Left forelimb (tissue), 1 donor: Measurements from ENCODE around the gene KCNS1.
"Not testable (repeated sequence)": the region's sequence is repeated elsewhere in the genome, so short reads cannot be mapped to it uniquely, and the experiment has no call there.

Experiments used
- DNase-seq: peaks from one replicate; pipeline ENCODE4 v3.0.0-alpha.2; 2018; ENCODE audit warnings: low spot score

Gene KCNS1, protein sequence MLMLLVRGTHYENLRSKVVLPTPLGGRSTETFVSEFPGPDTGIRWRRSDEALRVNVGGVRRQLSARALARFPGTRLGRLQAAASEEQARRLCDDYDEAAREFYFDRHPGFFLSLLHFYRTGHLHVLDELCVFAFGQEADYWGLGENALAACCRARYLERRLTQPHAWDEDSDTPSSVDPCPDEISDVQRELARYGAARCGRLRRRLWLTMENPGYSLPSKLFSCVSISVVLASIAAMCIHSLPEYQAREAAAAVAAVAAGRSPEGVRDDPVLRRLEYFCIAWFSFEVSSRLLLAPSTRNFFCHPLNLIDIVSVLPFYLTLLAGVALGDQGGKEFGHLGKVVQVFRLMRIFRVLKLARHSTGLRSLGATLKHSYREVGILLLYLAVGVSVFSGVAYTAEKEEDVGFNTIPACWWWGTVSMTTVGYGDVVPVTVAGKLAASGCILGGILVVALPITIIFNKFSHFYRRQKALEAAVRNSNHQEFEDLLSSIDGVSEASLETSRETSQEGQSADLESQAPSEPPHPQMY

GRCh38 chr20:45100563-45101245 lies at the start of gene KCNS1:
Gene KCNS1, minus strand, starts transcription at chr20:45101127. Its CDS starts 1,891 bp downstream, at chr20:45099236.
- no peak for DNase-seq

DNA sequence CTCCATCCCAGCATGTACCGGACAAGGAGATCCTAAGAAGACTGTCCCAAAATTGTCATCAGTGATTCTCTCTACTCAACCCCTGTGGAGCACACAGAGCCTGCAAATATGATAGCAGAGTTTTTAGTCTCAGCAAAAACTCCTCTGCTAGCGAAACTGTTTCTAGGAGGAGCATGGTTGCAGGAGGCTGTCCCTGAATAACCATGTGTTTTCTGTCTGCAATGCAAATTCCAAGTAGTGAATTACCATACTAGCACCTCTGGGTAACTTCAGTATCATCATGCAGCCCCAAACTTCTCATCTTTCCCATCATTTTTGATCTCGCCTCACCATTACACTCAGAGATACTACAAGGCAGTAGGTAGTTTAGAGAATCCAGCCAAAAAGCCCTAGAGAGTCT lies 48.1 kb upstream of the KCNS1 start:
- DNase-seq: no peak

DNA sequence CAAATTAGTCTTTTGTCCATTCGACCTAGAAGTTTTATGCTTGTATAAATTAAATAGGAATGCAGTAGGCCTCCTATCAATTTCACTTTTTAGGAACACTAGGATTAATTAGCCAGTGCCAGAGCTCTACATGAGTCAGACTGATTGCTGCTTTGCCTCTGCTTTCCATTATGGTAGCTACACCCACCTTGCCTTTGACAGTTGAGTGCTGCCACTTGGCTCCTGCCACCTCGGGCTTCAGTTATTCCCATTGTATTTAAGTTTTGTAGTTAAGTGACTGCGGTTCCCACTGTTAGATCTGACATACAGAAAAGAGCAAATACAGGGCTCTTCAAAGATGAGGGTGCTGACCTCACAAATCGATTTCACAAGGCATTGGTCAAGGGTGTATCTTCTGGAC lies 39.9 kb upstream of the KCNS1 start:
- no peak for DNase-seq

DNA sequence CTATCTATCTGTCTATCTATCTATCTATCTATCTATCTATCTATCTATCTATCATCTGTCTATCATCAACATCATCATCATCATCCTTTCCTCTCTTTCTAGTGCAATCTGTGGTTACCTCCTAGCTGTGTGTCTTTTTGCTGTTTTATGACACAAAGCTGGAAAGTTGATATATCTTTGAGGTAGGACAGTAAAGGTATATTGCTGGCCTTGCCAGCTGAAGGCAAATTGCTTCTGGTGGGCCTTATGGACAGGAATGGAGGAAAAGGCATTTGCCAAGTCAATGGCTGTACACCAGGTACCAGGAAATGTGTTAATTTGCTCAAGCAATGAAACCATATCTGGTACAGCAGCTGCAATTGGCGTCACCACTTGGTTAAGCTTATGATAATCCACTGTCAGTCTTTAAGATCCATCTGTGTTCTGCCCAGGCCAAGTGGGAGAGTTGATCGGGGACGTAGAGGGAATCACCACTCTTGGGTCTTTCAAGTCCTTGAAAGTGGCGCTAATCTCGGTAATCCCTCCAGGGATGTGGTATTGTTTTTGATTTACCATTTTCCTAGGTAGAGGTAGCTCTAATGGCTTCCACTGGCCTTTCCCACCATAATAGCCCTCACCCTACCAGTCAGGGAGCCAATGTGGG lies 38.9 kb upstream of the KCNS1 start:
- not testable (repeated sequence) for DNase-seq

DNA sequence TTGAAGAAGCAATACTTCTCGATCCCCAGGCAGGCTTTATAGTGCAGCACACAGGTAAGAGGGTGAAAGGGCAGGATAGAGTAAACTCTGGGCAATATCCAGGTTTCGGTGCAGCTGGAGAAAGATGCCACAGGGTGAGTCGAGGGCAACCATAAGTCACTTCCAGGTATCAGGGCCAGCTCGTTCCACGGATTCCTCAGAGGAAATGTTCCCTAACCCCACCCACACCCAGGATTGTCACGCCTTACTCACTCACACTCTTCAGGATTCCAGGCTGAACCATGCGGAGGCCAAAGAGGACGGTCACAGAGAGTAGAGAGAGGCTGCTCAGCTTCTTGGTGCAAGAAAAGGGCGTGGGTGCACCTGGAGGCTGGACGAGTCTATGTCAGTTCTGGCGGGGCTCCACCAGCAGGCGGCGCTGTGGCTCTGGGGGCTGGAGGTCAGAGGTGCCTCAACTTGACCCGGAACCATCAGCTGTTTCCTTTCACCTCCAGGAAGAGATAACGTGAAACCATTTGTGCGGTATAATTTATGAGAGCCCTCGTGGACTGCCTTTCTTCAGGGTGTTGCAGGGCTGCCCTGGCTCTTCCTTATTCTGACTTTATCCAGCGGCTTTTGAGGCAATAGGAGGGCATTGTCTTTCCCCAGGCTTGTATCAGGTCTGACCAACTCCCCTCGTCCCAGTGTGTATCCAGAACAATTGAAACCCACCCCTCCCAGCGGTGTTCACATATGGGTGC lies 37.8 kb upstream of the KCNS1 start:
- no peak for DNase-seq

GRCh38 chr20:45136911-45137310 lies 36.0 kb upstream of the KCNS1 start:
- DNase-seq: no peak

DNA sequence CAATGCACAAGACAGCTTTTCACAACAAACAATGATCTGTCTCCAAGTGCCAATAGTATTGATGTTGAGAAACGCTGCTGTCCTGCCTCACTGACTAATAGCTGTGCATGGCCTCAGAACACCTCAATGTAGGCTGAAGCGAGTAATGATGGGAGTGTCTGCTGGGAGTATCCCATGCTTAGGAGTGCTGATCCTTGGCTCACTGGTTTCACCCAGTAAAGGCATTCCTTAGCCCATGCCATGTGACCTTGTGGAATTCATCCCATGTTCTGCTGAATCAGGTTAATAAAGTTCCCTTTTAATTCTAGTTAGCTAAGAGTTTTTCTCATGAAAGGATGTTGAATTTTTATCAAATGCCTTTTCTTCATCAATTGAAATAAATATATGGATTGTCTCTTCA lies 27.2 kb upstream of the KCNS1 start:
- DNase-seq: no peak

- DNase-seq: no peak
These were observed 23.4 kb upstream of the KCNS1 start, which contains the start of gene WFDC12 for GRCh38 chr20:45124365-45124764. Gene WFDC12, minus strand, starts transcription at chr20:45124465. Its CDS starts 18 bp downstream, at chr20:45124447.

DNA sequence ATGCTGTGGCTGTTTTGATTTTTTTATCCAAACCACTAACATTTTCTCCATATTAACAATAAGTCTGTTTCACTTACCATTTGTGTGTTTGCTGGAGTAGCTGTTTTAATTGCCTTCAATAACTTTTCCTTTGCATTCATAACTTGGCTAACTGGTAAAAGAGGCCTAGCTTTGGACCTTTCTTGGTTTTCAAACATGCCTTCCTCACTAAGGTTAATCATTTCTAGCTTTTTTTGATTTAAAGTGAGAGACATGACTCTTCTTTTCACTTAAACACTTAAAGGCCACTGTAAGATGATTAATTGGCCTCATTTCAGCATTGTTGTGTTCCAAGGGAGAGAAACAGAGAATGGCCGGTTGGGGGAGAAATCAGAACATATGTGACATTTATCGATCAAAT lies 20.5 kb upstream of the KCNS1 start:
- no peak for DNase-seq

- no peak for DNase-seq
These were observed 18.8 kb upstream of the KCNS1 start for GRCh38 chr20:45119556-45120266.

DNA sequence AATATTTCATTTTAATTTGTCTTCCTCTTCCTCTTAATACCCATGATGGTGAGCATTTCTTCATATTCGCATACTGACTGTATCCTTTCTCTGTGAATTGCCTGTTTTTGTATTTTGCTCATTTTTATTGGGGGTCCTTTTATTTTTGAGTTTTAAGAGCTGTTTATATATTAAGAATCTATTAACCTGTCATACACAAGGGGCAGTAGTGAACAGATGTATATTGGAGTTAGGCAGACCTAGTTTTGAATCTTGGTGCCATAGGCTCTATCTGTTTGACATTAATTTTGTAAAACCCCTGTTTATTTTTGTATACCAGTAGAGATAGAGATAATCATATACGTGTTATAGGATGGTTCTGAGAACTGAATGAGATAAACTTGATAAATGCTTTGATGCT lies 17.1 kb upstream of the KCNS1 start:
- DNase-seq: no peak

- no peak for DNase-seq
These were observed 16.7 kb upstream of the KCNS1 start for GRCh38 chr20:45117581-45117980.

GRCh38 chr20:45115829-45116228 lies 14.9 kb upstream of the KCNS1 start:
- no peak for DNase-seq

DNA sequence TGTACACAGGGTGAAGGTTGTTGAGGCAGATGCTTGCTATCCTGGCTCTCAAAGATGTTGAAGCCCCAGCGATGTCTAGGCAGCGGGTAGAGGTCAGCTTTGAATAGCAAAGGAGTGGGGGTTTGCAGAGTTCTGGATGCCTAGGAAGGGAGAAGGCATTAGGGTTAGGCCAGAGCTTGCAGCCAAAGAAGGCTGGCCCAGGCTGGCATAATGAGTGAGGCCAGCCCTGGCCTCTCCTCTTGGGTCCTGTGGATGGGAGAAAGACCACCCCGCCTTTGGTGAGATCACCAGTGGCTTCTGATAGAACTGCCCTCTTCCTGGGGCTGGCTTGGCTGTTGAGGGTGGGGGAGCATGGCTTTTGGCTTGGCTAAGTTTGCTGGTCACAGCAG lies 14.5 kb upstream of the KCNS1 start:
- DNase-seq: no peak

DNA sequence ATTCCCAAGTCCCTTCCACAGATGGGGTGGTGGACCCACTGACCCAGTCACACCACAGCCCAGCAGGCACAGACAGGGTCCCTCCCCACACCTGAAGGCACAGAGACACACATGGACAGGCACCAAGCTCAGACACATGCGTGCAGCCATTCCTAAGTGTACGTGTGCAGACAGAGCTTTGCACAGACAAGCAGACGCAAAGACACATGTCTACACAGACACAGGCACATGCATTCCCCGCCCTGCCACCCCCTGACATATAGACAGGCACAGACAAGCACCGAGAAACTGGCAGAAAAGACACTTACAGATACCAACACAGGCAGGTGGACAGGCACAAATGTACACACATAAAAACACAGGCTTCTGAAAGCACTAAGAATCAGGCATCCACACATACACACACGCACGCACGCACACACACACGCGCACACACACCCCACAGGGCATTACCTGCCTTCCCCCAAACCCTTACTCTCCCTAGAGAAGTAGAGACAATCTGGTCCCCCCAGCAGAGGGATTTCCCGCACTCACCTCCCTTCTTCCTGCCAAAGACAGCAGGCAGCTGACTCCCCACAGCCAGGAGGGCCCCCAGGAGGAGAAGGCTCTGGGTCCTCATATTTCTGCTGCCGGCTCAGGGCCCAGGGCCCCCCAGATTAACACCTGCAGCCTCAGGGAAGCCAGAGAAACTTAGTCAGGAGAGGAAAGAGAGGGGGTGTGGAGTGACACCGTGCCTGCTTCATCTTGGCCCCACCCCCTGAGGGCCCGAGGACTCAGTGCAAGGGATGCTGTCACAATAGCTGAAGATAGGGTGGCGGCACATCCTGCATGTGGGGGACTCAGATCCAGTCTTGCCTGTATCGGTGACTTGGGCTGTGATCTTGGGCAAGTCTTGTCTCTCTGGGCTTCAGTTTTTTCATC lies 13.8 kb upstream of the KCNS1 start, which contains the start of gene WFDC5:
TSS of gene WFDC5 (minus strand) at position 710 of the 921 bp plus-strand sequence. CDS start at position 619, 91 bp downstream.
- DNase-seq: no peak

DNA sequence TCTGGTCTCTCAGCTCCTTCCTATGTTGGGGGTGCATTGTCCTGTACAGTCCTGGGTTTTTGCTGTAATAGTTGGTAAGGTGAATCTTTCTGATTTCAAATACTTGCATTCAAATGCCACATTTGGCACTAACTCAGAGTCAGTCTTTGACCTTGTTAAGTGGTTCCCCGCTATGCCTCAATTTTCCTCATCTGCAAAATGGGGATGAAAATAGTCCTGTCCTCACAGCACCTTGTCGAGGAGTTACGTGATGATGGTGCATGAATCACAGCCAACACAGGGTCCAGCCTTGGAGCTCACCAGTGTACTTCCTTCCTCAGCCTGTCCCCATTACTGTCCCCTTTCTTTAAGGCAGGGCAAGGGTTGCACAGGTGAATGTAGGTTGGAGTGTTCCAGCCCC lies 12.9 kb upstream of the KCNS1 start:
- DNase-seq: no peak

DNA sequence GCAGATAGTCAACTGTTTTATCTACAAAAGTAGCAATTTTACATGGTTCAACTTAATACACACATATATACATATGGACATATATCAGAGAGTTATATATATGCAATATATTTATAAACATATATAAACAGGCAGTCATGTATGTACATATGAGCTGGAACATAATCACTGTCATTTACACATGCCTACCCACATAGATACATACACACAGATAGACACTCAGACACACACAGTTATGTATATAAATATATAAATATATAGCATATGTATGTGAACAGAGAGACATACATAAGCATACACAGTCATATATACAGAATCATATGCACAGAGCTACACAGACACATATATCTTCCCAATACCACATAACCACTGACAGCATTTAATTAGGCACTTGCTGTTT lies 11.8 kb upstream of the KCNS1 start:
- no peak for DNase-seq

DNA sequence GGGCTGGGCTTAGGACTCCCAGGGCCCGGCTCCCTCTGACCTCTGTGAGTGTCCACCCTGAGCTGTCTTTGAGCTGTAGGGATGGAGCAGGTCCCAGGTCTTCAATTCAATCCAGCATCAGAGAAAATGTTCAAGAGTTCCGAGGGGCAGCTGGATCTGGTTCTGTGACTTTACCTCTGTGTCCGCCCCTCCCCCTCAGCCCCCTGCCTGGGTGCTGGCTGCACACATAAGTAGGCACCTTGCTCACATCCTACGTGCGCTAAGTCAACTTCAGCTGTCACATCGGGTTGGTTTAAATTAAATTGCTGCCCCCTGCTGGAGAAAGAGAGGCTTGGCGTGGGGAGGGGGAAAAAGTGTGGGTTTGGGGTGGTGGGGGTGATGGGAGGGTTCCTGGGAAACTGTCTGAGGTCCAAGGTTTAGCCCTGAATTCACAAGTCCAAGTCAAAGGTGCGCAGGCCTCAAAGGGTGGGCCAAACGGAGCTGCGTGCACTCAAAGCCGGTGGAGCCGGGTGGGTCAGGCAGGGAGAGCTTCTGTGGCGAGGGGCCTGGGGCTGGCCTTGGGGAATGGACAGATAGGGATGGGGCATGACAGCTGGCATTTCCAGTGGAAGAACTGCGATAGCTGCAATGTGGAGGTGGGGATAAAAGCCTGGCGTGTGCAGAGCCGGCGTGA lies 11.0 kb upstream of the KCNS1 start:
- no peak for DNase-seq

DNA sequence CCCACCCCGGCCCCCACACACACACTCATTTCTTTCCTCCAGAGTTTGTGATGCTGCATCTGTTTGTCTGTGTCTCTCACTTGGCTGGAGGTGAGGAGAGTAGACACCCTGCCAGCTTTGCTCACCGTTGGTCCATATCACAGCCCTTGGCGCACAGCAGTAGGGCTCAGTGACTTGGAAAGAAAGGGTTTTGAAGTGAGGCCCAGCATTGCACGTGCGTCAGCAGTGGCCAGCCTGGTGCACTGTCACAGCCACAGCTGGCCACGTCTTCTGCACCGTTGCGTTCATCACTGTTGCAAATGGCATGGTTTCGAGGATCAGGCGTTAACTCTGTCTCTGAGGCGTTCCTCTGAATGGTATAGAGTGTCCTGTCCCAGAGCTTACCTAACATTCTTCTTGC lies 10.4 kb upstream of the KCNS1 start:
- DNase-seq: no peak

DNA sequence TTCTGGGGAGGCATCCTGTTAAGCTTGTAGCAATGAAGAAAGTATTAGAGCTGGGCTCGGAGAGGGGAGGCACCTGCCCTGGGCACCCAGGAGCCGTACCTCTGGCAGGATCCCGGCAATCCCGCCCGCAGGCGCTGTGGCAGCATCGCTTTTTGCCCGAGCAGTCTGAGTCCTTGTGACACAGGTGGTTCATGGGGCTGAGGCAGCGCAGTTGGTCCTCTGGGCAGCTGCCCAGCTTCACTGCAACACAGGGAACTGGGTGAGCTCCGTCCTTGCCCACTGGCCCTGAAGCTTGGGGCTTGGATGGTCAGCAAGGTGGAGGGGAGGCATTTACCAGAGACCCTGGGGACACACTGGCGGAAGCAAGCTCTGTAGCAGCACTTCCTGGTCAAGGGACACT lies 9.4 kb upstream of the KCNS1 start:
- DNase-seq: no peak
